HS-5 (cell line): ENCODE data around the gene EID3.
"Not testable (repeated sequence)": the region's sequence is repeated elsewhere in the genome, so short reads cannot be mapped to it uniquely, and the experiment has no call there.

Experiments
- DNase-seq: peaks from one replicate; pipeline ENCODE4 v3.0.0-alpha.2; 2012; ENCODE audit warnings: low read depth

Gene EID3

GRCh38 chr12:104303538-104304151 lies at the start of gene EID3:
Gene EID3 (plus strand): TSS chr12:104303739. CDS start chr12:104303935, 196 bp downstream.
- DNase-seq, result peak; percentile 53

- DNase-seq, result no peak
Measured at GRCh38 chr12:104257913-104258472, 45.5 kb upstream of the EID3 start.

GRCh38 chr12:104258476-104259067 lies 45.0 kb upstream of the EID3 start:
- DNase-seq, result no peak

DNA sequence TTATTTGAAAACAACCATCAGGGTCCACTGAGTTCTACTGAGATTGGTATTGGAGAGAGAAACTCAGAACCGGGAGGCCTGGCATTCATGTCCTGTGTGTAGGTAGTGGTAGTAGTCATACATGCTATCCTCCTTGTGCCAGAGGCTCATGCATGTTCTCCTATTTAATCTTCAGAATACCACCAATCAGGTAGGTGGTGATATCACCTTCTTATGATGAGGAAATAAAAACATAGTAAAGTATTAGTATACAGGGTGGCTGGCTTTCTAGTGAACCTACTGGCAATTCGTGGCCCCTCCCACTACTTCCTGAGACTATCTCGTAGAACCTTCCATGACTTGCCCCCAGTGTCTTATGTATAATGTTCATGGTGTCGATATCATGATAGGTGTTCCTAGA lies 40.5 kb upstream of the EID3 start:
- DNase-seq, result no peak

DNA sequence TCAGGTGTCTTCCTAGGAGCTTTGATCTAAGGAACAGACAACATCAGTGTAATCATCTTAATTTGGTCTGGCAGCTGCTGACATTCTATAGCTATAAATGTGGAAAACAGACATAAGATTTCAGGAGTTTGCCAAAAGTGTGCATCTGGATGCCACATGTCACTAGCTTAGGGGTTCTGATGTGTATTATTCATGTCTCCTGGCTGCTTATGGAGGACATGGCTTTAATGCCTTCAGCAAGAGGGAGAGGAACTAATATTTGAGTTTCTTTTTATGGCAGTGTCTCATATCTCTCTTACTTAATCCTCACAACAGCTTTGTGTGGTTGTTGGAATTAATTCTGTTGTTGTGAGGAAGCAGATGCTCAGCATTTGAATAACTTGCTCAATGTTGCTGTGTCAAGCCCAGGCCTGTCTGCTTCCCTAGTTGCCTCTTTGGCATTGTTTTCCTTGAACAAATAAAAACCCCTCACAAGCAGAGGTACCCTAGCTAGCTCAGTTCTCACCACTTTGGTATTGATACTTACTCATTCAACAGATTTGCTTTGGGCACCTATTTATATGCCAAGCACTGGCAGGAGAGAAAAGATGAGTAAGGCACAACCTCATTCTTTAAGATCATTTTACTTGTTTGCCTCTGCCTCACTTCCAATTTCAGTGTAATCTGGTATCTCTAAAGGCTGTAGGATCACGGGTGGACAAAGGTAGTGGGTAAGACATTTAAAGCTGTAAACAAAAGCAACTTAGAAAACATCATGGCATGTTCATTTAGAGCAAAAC lies 39.8 kb upstream of the EID3 start:
- DNase-seq, result peak; percentile 83

DNA sequence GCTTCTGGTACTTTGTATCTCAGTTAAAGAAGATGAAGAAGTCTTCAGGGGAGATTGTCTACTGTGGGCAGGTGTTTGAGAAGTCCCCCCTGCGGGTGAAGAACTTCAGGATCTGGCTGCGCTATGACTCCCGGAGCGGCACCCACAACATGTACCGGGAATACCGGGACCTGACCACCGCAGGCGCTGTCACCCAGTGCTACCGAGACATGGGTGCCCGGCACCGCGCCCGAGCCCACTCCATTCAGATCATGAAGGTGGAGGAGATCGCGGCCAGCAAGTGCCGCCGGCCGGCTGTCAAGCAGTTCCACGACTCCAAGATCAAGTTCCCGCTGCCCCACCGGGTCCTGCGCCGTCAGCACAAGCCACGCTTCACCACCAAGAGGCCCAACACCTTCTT lies 38.1 kb upstream of the EID3 start:
- not testable (repeated sequence) for DNase-seq

GRCh38 chr12:104272938-104273337 lies 30.6 kb upstream of the EID3 start:
- no peak for DNase-seq

- DNase-seq, result no peak
Measured at GRCh38 chr12:104273503-104273902, 30.0 kb upstream of the EID3 start.

DNA sequence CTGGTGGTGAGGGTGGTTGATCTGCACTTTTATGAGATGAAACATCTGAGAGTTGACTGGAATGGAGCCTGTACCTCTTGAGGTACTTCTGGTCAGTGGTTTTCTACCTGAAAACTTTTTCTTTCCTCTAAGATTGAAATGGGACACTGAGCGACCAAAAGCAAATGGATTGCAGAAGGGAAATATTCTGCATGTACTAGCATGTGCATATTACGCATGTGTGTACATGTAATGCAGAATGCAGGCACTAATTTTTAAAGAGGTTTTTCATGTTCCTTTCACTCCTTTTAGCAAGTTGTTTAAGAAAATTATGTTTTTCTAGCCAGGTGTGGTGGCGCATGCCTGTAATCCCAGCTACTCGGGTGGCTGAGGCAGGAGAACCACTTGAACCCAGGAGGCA lies 28.7 kb upstream of the EID3 start:
- no peak for DNase-seq

GRCh38 chr12:104275689-104276088 lies 27.9 kb upstream of the EID3 start:
- no peak for DNase-seq

GRCh38 chr12:104276273-104277131 lies 27.0 kb upstream of the EID3 start:
- DNase-seq, result no peak

DNA sequence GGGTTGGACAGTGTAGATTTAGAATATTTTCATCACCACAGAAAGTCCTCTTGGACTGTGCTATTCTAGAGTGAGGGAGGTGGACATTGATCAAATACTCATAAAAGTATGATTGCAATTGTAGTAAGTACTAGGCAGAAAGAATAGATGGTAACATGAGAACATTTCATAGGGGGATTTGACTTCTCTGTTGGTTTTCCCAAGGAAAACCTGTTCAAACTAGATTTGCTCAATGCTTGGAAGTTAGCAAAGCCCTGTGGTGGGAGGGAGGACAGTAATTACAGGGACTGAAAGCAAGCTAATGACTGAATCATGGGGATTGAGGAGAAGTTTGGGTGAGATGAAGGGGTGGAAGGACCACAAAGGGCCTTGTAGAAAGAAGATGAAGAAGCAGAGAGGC lies 24.4 kb upstream of the EID3 start:
- DNase-seq, result no peak

DNA sequence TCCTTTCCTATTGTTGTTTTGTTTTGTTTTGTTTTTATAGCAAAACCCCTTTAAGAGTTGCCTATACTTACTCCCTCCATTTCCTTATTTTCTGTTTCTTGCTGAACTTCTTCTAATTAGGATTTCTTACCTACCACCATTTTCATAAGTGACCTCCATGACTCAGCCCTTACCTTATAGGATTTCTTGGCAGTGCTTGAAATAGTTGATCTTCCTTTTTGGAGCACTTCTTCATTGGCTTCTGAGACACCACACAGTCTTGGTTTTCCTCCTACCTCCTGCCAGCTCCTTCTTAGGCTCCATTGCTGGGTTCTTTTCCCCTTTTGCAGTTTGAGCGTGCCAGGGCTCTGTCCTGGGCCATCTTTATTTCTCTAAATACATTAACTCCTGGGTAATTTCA lies 23.4 kb upstream of the EID3 start:
- no peak for DNase-seq

DNA sequence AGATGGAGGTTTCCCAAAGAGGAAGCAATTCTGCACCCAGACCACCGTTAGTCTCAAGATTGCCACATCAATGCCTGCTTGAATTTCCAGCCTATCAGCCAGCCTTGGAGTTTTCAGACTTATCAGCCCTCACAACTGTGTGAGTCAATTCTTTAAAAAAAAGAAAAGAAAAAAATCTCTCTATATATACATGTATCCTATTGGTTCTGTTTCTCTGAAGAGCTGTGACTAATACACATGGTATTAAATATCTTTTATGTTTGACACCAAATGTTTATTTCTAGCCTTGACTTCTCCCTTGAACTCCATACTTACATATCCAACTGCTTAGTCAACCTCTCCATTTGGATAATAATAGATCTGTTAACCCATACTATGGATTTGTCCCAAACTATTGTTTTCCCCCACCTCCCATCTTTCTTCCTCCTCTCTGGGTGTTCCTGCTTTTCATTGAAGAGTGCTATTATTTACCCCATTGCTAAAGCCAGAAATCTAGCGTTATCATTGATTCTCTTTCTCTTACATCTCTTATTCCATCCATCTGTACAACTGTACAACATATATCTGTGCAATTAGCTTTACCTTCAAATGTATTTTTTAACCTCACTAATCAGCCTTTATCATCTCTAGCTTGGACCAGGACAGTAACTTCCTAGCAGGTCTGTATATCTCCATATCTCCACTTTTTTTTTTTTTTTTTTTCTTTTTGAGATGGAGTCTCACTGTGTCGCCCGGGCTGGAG lies 22.7 kb upstream of the EID3 start:
- peak; percentile 88 for DNase-seq

DNA sequence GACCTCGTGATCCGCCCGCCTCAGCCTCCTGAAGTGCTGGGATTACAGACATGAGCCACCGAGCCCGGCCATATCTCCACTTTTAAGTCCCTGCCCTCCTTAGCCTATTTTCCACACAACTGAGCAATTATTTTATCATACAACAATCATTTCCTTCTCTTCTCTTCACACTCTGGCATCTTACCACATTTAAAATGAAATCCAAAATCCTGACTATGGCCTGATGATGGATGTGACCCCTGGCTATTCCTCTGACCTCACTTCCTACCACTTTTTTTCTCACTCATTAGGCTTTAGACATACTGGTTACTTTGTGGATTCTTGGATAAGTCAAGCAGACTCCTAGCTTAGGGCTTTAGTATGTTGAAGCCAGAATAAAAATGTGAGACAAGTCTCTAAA lies 21.9 kb upstream of the EID3 start:
- peak; percentile 60 for DNase-seq

DNA sequence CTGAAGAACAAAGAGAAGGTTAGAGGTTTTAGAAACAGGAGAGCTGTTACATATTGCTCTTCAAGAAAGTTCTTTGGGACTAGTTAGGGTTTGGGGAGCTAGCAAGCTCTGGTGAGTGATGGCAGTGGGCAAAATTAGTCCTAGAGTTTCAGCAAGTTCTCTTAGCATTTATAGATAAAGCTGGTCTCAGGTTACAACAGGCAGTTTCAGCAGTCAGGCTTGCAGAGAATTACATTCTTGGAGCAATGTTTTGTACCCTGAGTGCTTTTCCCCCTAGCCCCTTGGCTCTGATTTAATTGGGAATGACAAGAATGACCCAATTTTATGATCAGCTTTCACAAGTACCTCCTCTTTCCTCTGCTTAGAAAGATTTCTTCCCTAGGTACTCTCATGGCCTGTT lies 21.4 kb upstream of the EID3 start:
- DNase-seq, result no peak

- DNase-seq, result no peak
Measured at GRCh38 chr12:104285740-104286515, 17.6 kb upstream of the EID3 start.

DNA sequence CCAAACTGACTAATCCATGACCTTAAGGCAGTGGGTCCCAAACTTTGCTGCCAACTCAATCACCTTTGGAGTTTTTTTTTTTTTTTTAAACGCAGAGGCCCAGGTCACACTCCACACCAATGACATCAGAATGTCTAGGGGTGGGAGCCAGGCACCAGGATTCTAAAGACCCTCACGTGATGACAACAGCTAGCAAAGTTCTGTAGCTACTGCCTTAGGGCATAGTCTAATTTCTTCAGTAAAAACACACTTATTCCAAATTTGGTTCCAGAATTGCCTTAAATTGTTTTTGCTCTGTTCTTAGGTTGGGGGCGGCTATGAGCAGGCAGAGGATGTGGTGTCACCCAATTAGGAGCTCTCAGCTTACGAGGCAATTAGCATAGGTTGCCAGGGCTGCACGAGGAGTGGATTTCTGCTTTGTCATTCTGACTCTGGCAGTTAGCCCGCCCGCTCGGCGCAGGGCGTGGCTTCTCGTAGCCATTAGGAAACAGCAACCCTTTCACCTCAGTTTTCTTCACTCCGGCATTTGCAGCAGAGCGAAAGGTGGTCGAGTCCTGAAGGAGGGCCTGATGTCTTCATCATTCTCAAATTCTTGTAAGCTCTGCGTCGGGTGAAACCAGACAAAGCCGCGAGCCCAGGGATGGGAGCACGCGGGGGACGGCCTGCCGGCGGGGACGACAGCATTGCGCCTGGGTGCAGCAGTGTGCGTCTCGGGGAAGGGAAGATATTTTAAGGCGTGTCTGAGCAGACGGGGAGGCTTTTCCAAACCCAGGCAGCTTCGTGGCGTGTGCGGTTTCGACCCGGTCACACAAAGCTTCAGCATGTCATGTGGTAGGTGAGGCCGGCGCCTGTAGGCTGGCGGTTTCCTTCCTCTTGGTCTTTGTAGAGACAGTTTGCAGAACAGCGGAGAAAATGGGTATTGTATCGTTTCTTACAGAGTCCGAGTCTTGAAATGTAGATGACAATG lies 16.7 kb upstream of the EID3 start:
- DNase-seq, result peak; percentile 97

- DNase-seq, result peak; percentile 69
Measured at GRCh38 chr12:104288635-104289274, 14.8 kb upstream of the EID3 start.
